Forelimb muscle (tissue), 1 donor: ENCODE data around the gene SLC5A8. TPM values are rescaled to one million over a fixed set of nuclear protein-coding genes. Genes with fewer than 3 reads are reported as not detected.
"Not testable (repeated sequence)": the region's sequence is repeated elsewhere in the genome, so short reads cannot be mapped to it uniquely, and the experiment has no call there.

Source experiments
- DNase-seq: peaks from one replicate; pipeline ENCODE4 v3.0.0-alpha.2; 2013; ENCODE audit warnings: low read depth
- polyA plus RNA-seq: library from polyadenylated mRNA; unstranded; fragments of 120-200 nt; gene quantifications from one replicate; pipeline ENCODE4 v1.2.1, GENCODE V29; 2013; ENCODE audit not compliant: insufficient read length

Gene SLC5A8
- polyA plus RNA-seq, 1 donor: 0.04 TPM

GRCh38 chr12:101168001-101168400 lies 42.0 kb downstream of the SLC5A8 start:
- DNase-seq: no peak

- DNase-seq: no peak
Observed at GRCh38 chr12:101166866-101167265, 43.2 kb downstream of the SLC5A8 start.

- DNase-seq: no peak
Observed at GRCh38 chr12:101165319-101165718, 44.7 kb downstream of the SLC5A8 start.

GRCh38 chr12:101145777-101146431 lies 64.1 kb downstream of the SLC5A8 start:
- not testable (repeated sequence) for DNase-seq

- DNase-seq: no peak
Observed at GRCh38 chr12:101127521-101128219, 82.4 kb downstream of the SLC5A8 start.

GRCh38 chr12:101117842-101118241 lies 92.2 kb downstream of the SLC5A8 start:
- no peak for DNase-seq

GRCh38 chr12:101116911-101117310 lies 93.1 kb downstream of the SLC5A8 start:
- DNase-seq: no peak

GRCh38 chr12:101115326-101115725 lies 94.7 kb downstream of the SLC5A8 start:
- no peak for DNase-seq

- DNase-seq: no peak
Observed at GRCh38 chr12:101111441-101111840, 98.6 kb downstream of the SLC5A8 start.

GRCh38 chr12:101110866-101111265 lies 99.2 kb downstream of the SLC5A8 start:
- no peak for DNase-seq

- no peak for DNase-seq
Observed at GRCh38 chr12:101108130-101108529, 101.9 kb downstream of the SLC5A8 start.

- no peak for DNase-seq
Observed at GRCh38 chr12:101107032-101107763, 102.8 kb downstream of the SLC5A8 start.

Other genes starting within 250 kb of the SLC5A8 start
- gene UTP20, start 69.9 kb upstream of the SLC5A8 start, polyA plus RNA-seq: 12.4 TPM
- gene ARL1, start 197.5 kb upstream of the SLC5A8 start, polyA plus RNA-seq: 75.4 TPM